ENCODE results near the gene FCRL2.

Gene FCRL2

GRCh38 chr1:157773493-157774350, 3.2 kb downstream of the FCRL2 start:
- H3K27ac ChIP-seq (ENCODE audit: low read length) = peak overlapping the region; percentile 43
- H3K4me1 ChIP-seq (ENCODE audit: low read length) = peaks cover 73% of the 10 kb centered on the region
- H3K36me3 ChIP-seq (replicated peaks; ENCODE audit: low read depth, low read length) = no peaks in the 10 kb centered on the region
- no peaks in the 10 kb centered on the region for H4K20me1 ChIP-seq (ENCODE audit: insufficient read depth, low read length)
- peak overlapping the region; percentile 77 for H3K4me2 ChIP-seq (ENCODE audit: low read length)
- H3K9ac ChIP-seq (ENCODE audit: low read length) = 0 out of 2 replicates have a peak overlapping the region, but pooled peaks have one; percentile 22
- peak overlapping the region; percentile 68 for H3K4me3 ChIP-seq (ENCODE audit: low read length)
- peak overlapping the region; percentile 57; the same call in 1 of the 2 replicates for H2AFZ ChIP-seq (ENCODE audit: low read depth, low read length)
- TF ChIP-seq CTCF (IDR thresholded peaks at IDR 0.05; ENCODE audit: low read depth, low read length) (peak; percentile 99), EZH2phosphoT487 (IDR thresholded peaks at IDR 0.05; ENCODE audit: low read depth) (no peak)
- no peaks in the 10 kb centered on the region for H3K79me2 ChIP-seq (ENCODE audit: low read length)
- H3K27me3 ChIP-seq (ENCODE audit: low read depth, low read length) = peaks cover 51% of the 10 kb centered on the region
- H3K9me3 ChIP-seq (ENCODE audit: insufficient read depth, low read length) = no peaks in the 10 kb centered on the region

GRCh38 chr1:157771661-157772425, 5.1 kb downstream of the FCRL2 start:
- Histone ChIP-seq H3K9ac (ENCODE audit: low read length) (no peak overlapping the region), H3K4me3 (ENCODE audit: low read length) (no peak overlapping the region), H3K9me3 (ENCODE audit: insufficient read depth, low read length) (no peaks in the 10 kb centered on the region), H2AFZ (ENCODE audit: low read depth, low read length) (no peak overlapping the region), H3K36me3 (replicated peaks; ENCODE audit: low read depth, low read length) (no peaks in the 10 kb centered on the region), H3K27me3 (ENCODE audit: low read depth, low read length) (peaks cover 58% of the 10 kb centered on the region), H3K27ac (ENCODE audit: low read length) (no peak overlapping the region), H3K4me1 (ENCODE audit: low read length) (peaks cover 56% of the 10 kb centered on the region), H3K79me2 (ENCODE audit: low read length) (no peaks in the 10 kb centered on the region), H3K4me2 (ENCODE audit: low read length) (0 out of 2 replicates have a peak overlapping the region, but pooled peaks have one; percentile 7), H4K20me1 (ENCODE audit: insufficient read depth, low read length) (no peaks in the 10 kb centered on the region)
- TF ChIP-seq CTCF (IDR thresholded peaks at IDR 0.05; ENCODE audit: low read depth, low read length) = no peak

- H3K4me1 ChIP-seq (ENCODE audit: low read length) = peaks cover 44% of the 10 kb centered on the region
- H4K20me1 ChIP-seq (ENCODE audit: insufficient read depth, low read length) = no peaks in the 10 kb centered on the region
- peaks cover 48% of the 10 kb centered on the region for H3K27me3 ChIP-seq (ENCODE audit: low read depth, low read length)
- H3K9me3 ChIP-seq (ENCODE audit: insufficient read depth, low read length) = no peaks in the 10 kb centered on the region
- H3K9ac ChIP-seq (ENCODE audit: low read length) = no peak overlapping the region
- no peaks in the 10 kb centered on the region for H3K36me3 ChIP-seq (replicated peaks; ENCODE audit: low read depth, low read length)
- H2AFZ ChIP-seq (ENCODE audit: low read depth, low read length) = no peak overlapping the region
- no peak for TF ChIP-seq EZH2phosphoT487 (IDR thresholded peaks at IDR 0.05; ENCODE audit: low read depth)
- TF ChIP-seq CTCF (IDR thresholded peaks at IDR 0.05; ENCODE audit: low read depth, low read length) = peak; percentile 77
- no peaks in the 10 kb centered on the region for H3K79me2 ChIP-seq (ENCODE audit: low read length)
- H3K4me2 ChIP-seq (ENCODE audit: low read length) = no peak overlapping the region
- no peak overlapping the region for H3K27ac ChIP-seq (ENCODE audit: low read length)
- no peak overlapping the region for H3K4me3 ChIP-seq (ENCODE audit: low read length)
Measured at GRCh38 chr1:157770442-157771043, 6.4 kb downstream of the FCRL2 start.

- no peak overlapping the region for H3K4me3 ChIP-seq (ENCODE audit: low read length)
- H3K79me2 ChIP-seq (ENCODE audit: low read length) = no peaks in the 10 kb centered on the region
- peaks cover 6% of the 10 kb centered on the region for H3K4me1 ChIP-seq (ENCODE audit: low read length)
- no peaks in the 10 kb centered on the region for H3K36me3 ChIP-seq (replicated peaks; ENCODE audit: low read depth, low read length)
- TF ChIP-seq EZH2phosphoT487 (IDR thresholded peaks at IDR 0.05; ENCODE audit: low read depth) (no peak), CTCF (IDR thresholded peaks at IDR 0.05; ENCODE audit: low read depth, low read length) (no peak)
- no peak overlapping the region for H2AFZ ChIP-seq (ENCODE audit: low read depth, low read length)
- no peak overlapping the region for H3K27ac ChIP-seq (ENCODE audit: low read length)
- H3K9ac ChIP-seq (ENCODE audit: low read length) = no peak overlapping the region
- H3K4me2 ChIP-seq (ENCODE audit: low read length) = no peak overlapping the region
- H4K20me1 ChIP-seq (ENCODE audit: insufficient read depth, low read length) = no peaks in the 10 kb centered on the region
- H3K9me3 ChIP-seq (ENCODE audit: insufficient read depth, low read length) = no peaks in the 10 kb centered on the region
- H3K27me3 ChIP-seq (ENCODE audit: low read depth, low read length) = peaks cover 41% of the 10 kb centered on the region
Measured at GRCh38 chr1:157766792-157767191, 10.1 kb downstream of the FCRL2 start.
